Vagina (tissue), 2 donors: Measurements from ENCODE around the gene TNNI2. TPM values are rescaled to one million over a fixed set of nuclear protein-coding genes. Genes with fewer than 3 reads are reported as not detected.

Experiments used
- DNase-seq, 2 donors: peaks; one replicate each; pipeline ENCODE4 v3.0.0-alpha.2; 2017; ENCODE audit errors: extremely low spot score in 2 of 2
- H3K27ac ChIP-seq: fragments of 200-600 bp; sonication (generic); one replicate; pipeline ENCODE4 v1.5.1; 2019
- H3K27me3 ChIP-seq: fragments of 200-600 bp; sonication (generic); one replicate; pipeline ENCODE4 v1.5.1; 2019
- H3K36me3 ChIP-seq, 2 donors: fragments of 200-600 bp; sonication (generic); one replicate each; pipeline ENCODE4 v1.5.1; 2017 to 2019
- H3K4me1 ChIP-seq: fragments of 200-600 bp; sonication (generic); one replicate; pipeline ENCODE4 v1.5.1; 2019
- H3K4me3 ChIP-seq, 2 donors: fragments of 200-600 bp; sonication (generic); 1 replicate in 1 of 2; 2 replicates in 1 of 2; pipeline ENCODE4 v1.5.1; 2016 to 2019
- H3K9me3 ChIP-seq: fragments of 200-600 bp; sonication (generic); one replicate; pipeline ENCODE4 v1.5.1; 2019
- CTCF ChIP-seq, 3 experiments: fragments of 450-650 bp in 2 of 3; fragments of 200-600 bp in 1 of 3; sonication (generic) in 1 of 3; IDR thresholded peaks; one replicate each; pipeline ENCODE4 v1.5.1; 2017 to 2019; ENCODE audit warnings: antibody characterized with exemption in 3 of 3, mild to moderate bottlenecking in 2 of 3, moderate library complexity in 2 of 3
- POLR2A ChIP-seq, 2 donors: fragments of 450-650 bp; IDR thresholded peaks; one replicate each; pipeline ENCODE4 v1.6.1; 2017; ENCODE audit warnings: antibody characterized with exemption in 2 of 2, mild to moderate bottlenecking in 2 of 2, moderate library complexity in 2 of 2
- POLR2AphosphoS5 ChIP-seq, 2 donors: sonication (generic); formaldehyde crosslinking; IDR thresholded peaks; one replicate each; pipeline ENCODE4 v1.9.0; 2017; ENCODE audit warnings: antibody characterized with exemption in 2 of 2, mild to moderate bottlenecking in 2 of 2, low read depth in 1 of 2; ENCODE audit not compliant: insufficient read depth in 1 of 2
- intact Hi-C: fragments of 100-400 bp; cut with DNase I; formaldehyde crosslinking; loops from one replicate; pipeline ENCODE4 v1.15.1; 2023
- total RNA-seq: library from RNA; depleted of rRNA; stranded (reverse); fragments of >200 nt; gene quantifications from one replicate; pipeline ENCODE4 v1.2.3, GENCODE V29; 2016

The TNNI2 gene
- total RNA-seq, 1 donor from 2014 or later = not detected

GRCh38 chr11:1836011-1836945 lies 2.5 kb upstream of the TNNI2 start:
- Histone ChIP-seq H3K9me3 (no peaks in the 10 kb centered on the region), H3K27ac (no peak overlapping the region), H3K27me3 (no peaks in the 10 kb centered on the region), H3K36me3 (no peaks in the 10 kb centered on the region), H3K4me3 (no peak overlapping the region), H3K4me1 (peaks cover 47% of the 10 kb centered on the region)
- TF ChIP-seq POLR2AphosphoS5 (IDR thresholded peaks at IDR 0.05; ENCODE audit: insufficient read depth in 1 of 2, low read depth in 1 of 2) = no peak
- no peak for TF ChIP-seq POLR2A (IDR thresholded peaks at IDR 0.05)
- intact Hi-C loops = loop anchor here (5.0 kb wide), 1 partner anchor 316 kb away; no protein-coding TSS in a partner anchor
- DNase-seq = no peak

DNA sequence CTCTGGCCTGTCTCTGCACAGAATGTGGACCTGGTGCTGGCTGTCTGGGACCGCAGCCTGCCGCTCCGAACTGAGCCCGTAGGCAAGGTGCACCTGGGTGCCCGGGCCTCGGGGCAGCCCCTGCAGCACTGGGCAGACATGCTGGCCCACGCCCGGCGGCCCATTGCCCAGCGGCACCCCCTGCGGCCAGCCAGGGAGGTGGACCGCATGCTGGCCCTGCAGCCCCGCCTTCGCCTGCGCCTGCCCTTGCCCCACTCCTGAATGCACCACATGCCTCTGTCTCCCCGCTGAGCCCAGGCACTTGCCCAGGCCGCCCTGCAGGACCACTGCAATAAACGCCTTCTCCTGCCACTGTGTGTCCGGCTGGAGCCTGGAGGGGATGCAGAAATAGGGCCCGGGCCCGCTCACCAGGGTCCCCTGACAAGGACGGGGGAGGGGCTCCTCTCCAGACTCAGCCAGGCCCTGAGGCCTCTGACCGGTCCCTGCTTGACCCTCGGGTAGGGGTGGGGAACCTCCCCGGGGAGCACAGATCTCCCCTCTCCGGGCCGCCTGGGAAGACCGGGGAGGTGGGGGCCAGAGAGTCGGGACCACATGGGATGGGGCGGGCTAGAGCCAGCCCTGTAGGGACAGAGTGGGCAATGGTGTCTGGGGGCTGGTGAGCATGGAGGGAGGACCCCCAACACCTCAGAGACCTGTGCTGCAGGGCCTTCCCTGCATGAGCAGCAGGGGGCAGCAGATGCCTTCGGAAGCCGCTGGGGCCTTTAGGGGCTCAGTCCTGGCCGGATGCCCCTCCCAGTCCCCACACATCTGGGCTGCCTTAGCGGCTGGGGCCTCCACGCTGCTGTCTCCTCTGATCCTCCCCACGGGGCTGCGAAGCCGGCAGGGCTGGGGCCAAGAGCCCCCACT lies 1.4 kb upstream of the TNNI2 start:
- Histone ChIP-seq H3K27ac (peak overlapping the region; percentile 39), H3K27me3 (no peaks in the 10 kb centered on the region), H3K4me3 (no peak overlapping the region), H3K9me3 (no peaks in the 10 kb centered on the region), H3K36me3 (no peaks in the 10 kb centered on the region), H3K4me1 (peaks cover 36% of the 10 kb centered on the region)
- TF ChIP-seq POLR2AphosphoS5 (IDR thresholded peaks at IDR 0.05; ENCODE audit: insufficient read depth in 1 of 2, low read depth in 1 of 2) (no peak), CTCF (IDR thresholded peaks at IDR 0.05) (peak; percentile 92 to 96 (median 95))
- DNase-seq = no peak
- intact Hi-C loops = loop anchor here (5.0 kb wide), 1 partner anchor 315 kb away; no protein-coding TSS in a partner anchor

GRCh38 chr11:1838077-1838425 lies 730 bp upstream of the TNNI2 start:
- Histone ChIP-seq H3K36me3 (no peaks in the 10 kb centered on the region), H3K27ac (peak overlapping the region; percentile 39), H3K9me3 (no peaks in the 10 kb centered on the region), H3K4me3 (no peak overlapping the region), H3K4me1 (peaks cover 35% of the 10 kb centered on the region), H3K27me3 (no peaks in the 10 kb centered on the region)
- DNase-seq = no peak
- TF ChIP-seq POLR2A (IDR thresholded peaks at IDR 0.05) (no peak), CTCF (IDR thresholded peaks at IDR 0.05) (no peak), POLR2AphosphoS5 (IDR thresholded peaks at IDR 0.05; ENCODE audit: insufficient read depth in 1 of 2, low read depth in 1 of 2) (no peak)
- intact Hi-C loops = loop anchor here (5.0 kb wide), 1 partner anchor 314 kb away; no protein-coding TSS in a partner anchor

GRCh38 chr11:1839204-1839923 lies 583 bp downstream of the TNNI2 start:
- no peak for TF ChIP-seq POLR2AphosphoS5 (IDR thresholded peaks at IDR 0.05; ENCODE audit: insufficient read depth in 1 of 2, low read depth in 1 of 2)
- no peak for TF ChIP-seq POLR2A (IDR thresholded peaks at IDR 0.05)
- no peaks in the 10 kb centered on the region for H3K27me3 ChIP-seq
- H3K4me1 ChIP-seq = peaks cover 29% of the 10 kb centered on the region
- no peak overlapping the region for H3K27ac ChIP-seq
- no peak overlapping the region for H3K4me3 ChIP-seq
- no peaks in the 10 kb centered on the region for H3K36me3 ChIP-seq
- no peaks in the 10 kb centered on the region for H3K9me3 ChIP-seq
- DNase-seq = no peak
- intact Hi-C loops = loop anchor here (5.0 kb wide), 1 partner anchor 313 kb away; no protein-coding TSS in a partner anchor

GRCh38 chr11:1839924-1840779 lies 1.4 kb downstream of the TNNI2 start:
- H3K4me3 ChIP-seq = no peak overlapping the region
- H3K4me1 ChIP-seq = peaks cover 27% of the 10 kb centered on the region
- intact Hi-C loops = loop anchor here (5.0 kb wide), 1 partner anchor 312 kb away; no protein-coding TSS in a partner anchor
- H3K27me3 ChIP-seq = no peaks in the 10 kb centered on the region
- no peak for TF ChIP-seq POLR2AphosphoS5 (IDR thresholded peaks at IDR 0.05; ENCODE audit: insufficient read depth in 1 of 2, low read depth in 1 of 2)
- TF ChIP-seq CTCF (IDR thresholded peaks at IDR 0.05) = no peak
- no peak for TF ChIP-seq POLR2A (IDR thresholded peaks at IDR 0.05)
- DNase-seq = no peak
- H3K27ac ChIP-seq = no peak overlapping the region
- no peaks in the 10 kb centered on the region for H3K9me3 ChIP-seq
- no peaks in the 10 kb centered on the region for H3K36me3 ChIP-seq
